AG20443 (cell line): ENCODE measurements around the gene ITIH2.
"Not testable (repeated sequence)": the region's sequence is repeated elsewhere in the genome, so short reads cannot be mapped to it uniquely, and the experiment has no call there.

Experiments used
- DNase-seq: peaks from one replicate; pipeline ENCODE4 v3.0.0; 2012; ENCODE audit warnings: low spot score, mixed read lengths

The ITIH2 gene

DNA sequence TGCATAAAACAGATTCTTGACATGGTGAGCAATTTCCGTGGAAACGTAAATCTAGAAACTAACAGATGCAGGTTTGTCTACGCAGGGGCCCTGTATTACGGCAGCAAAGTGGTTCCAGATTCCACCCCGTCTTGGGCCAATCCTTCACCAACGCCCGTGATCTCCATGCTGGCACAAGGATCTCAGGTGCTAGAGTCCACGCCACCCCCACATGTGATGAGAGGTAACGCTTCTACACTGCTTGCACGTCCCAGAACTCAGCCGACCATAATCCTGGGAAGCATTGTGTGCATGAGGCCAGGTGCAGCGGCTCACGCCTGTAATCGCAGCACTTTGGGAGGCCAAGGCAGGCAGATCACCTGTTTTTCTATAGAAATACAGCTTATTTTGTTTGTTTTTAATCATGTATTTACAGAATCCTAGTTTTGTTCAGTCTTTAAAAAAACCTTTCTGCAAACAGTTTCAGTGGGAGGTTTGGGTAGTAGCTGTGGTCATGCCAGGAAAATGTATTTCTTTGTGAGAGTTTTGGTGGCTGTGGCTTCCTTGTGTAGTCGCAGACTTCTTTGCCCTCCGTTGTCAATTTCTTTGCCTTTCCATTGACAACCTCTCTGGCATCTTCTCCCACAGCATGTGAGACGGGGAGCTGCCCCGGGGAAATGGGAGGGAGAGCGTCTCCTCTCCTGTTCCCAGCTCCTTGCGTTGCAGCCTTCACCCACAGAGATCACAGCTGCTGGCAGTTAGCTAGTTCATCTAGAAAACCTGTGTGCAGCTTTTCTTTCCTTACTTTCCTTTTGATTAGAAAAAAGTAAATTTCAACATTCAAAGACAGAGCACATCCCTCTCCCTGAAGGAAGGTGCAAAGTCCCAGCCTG is 35.7 kb downstream of the ITIH2 start:
- DNase-seq = no peak

DNA sequence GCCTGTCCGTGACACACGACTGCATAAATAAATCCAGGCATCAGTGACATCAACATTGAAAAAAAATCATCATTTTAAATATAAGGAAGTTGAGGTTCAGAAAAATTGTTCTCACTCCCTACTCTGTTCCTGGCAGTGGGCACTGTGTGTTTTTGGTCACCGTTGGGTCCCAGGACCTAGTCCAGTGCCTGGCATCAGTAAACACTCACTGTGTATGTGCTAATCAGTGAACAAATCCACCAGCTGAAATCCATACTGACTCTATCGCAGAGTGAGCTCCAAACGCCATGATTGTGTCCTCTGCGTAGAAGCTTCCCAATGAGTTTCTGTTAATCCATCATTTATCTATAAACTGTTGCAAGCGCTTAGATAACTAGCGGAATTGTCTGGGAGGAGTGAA is 41.2 kb downstream of the ITIH2 start:
- DNase-seq = no peak

DNA sequence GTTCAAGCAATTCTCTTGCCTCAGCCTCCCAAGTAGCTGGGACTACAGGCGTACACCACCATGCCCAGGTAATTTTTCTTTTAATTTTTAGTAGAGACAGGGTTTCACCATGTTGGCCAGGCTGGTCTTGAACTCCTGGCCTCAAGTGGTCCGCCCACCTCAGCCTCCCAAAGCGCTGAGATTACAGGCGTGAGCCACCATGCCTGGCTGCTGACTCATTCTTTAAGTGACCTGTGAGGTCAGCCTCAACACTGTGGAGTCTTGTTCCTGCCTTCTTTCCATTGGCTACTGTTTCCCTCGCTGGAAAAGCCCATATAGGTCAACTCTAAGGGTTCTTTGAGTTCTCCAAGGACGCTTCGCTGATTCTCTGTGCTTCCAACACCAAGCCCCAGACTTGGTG is 45.5 kb downstream of the ITIH2 start:
- DNase-seq = not testable (repeated sequence)

DNA sequence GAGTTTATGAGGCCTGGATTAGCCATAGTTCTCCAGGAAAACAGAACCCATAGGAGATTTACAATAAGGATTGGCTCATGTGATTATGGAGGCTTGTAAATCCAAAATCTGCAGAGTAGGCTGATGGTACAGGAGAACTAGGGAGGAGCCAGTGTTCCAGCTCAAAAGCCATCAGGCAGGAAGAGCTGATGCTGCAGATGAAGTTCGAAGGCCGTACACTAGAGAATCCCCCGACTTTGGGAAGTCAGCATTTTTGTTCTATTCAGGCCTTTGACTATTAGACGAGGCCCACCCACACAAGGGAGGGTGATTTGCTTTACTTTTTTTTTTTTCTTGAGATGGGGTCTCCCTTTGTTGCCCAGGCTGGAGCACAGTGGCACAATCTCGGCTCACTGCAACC is 47.1 kb downstream of the ITIH2 start:
- no peak for DNase-seq

DNA sequence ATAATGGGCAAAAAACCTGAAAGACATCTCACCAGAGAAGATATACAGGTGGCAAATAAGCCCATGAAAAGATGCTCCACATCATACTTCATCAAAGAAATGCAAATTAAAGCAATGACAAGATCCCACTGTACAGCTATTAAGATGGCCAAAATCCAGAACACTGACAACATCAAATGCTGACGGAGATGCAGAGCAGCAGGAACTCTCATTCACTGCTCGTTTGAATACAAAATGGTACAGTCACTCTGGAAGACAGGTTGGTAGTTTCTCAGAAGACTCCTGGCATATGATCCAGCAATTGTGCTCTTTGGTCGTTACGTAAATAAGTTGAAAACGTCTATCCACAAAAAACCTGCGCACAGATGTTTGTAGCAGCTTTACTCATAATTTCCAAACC is 49.1 kb downstream of the ITIH2 start:
- DNase-seq = no peak

DNA sequence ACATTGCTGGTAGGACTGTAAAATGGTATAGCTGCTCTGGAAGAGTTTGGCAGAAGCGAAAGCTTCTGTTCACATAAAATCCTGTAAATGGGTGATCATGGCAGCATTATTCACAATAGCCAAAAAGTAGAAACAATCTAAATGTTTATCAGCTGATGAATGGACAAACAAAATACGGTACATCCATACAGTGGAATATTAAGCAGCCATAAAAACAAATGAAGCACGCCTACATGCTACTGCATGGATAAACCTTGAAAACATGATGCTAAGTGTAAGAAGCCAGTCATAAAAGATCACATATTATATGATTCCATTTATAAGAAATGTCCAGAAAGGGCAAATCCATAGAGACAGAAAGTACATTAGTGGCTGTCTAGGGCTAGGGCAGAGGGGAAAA is 52.0 kb downstream of the ITIH2 start:
- no peak for DNase-seq

DNA sequence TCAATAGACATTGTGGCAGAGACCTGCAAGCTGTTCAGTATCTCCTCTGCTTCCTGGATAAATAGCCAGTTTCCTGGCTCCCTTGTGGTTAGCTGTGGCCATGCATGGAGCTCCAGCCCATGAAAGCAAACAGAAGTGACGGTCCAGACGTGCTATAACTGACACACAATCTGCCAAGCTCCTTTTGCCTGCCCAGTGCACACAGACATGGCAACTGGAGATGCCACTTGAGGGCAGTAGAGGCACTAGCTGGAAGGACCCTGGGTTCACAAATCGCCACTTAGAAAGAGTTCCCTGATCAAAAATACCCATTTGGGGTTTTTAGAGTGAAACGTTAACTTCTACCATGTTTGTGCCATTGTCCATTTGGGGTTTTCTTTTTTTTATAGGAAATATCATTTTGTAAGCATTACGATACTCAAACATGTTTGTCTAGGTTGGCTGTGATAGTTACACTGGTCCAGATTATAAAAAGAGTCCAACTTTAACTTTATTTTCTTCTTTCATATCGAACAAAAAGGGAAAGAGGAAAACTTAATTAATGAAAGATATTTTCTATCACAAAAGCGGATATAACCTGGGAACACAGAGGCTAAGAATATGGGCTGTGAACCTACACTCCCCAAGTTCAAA is 53.4 kb downstream of the ITIH2 start:
- DNase-seq = peak; percentile 45

DNA sequence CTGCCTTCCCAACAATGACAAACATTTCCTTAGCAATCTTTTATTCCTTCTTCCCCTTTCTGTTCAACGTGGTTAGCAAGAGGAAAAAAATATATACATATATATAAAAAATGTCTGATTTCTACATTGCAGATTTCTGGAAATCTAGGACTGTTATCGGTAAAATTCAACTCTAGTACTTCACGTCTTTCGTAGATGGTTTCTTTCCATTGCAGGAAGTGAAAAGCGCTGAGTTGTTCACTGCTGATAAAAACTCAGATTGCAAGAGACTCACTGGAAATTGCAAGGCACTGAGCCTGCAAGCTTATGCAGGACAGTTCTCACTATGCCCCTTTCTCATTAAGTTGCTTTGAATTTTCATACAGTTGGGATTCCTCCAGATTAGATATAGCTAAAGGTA is 60.8 kb downstream of the ITIH2 start:
- DNase-seq = no peak

DNA sequence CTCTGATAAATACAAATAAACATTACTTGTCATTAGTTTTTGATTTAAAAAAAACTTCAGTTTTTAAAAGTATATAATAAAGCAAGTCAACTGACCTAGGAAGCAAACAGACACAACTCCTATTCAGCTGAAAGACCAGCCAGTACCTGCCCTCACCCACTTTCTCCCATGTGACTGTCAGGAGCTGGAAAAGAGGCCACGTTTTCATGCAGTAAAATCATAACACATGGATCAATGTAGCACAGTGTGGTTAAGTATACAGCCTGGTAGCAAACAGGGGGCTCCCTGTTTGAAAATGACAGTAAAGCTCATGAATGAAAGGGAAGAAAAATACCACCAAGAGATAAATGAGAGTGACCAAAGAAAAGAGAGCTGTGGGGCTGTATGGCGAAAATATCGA is 63.1 kb downstream of the ITIH2 start:
- no peak for DNase-seq

DNA sequence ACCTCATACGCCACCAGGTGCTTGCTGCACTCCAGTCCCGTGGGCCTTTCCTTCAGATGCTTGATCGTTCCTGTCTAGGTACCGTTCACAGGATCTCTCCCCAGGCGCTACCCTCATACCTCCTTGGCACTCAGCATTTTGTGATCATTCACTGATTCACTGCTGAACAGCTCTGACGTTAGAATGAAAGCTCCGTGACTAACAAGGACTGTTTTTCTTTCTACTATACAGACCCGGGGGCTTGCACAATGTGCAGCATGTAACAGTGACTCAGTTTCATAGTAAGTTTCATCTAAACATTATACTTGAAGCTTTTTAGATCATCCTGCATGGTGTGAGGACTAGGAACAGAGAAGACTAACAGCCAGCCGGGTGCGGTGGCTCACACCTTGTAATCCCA is 64.1 kb downstream of the ITIH2 start:
- peak; percentile 14 for DNase-seq

DNA sequence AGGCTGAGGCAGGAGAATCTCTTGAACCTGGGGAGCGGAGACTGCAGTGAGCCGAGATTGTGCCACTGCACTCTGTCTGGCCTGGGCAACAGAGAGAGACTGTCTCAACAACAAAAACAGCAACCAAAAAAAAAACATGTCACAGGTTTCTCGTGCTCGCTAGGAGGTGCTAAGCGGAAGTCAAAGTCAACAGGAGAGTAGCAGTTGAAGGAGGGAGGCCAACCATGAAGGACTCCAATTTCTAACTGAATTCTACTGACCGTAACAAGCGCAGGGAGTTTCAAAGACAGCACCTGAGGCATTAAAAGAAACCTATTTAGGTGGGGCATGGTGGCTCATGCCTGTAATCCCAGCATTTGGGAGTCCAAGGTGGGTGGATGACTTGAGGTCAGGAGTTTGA is 65.3 kb downstream of the ITIH2 start:
- no peak for DNase-seq

DNA sequence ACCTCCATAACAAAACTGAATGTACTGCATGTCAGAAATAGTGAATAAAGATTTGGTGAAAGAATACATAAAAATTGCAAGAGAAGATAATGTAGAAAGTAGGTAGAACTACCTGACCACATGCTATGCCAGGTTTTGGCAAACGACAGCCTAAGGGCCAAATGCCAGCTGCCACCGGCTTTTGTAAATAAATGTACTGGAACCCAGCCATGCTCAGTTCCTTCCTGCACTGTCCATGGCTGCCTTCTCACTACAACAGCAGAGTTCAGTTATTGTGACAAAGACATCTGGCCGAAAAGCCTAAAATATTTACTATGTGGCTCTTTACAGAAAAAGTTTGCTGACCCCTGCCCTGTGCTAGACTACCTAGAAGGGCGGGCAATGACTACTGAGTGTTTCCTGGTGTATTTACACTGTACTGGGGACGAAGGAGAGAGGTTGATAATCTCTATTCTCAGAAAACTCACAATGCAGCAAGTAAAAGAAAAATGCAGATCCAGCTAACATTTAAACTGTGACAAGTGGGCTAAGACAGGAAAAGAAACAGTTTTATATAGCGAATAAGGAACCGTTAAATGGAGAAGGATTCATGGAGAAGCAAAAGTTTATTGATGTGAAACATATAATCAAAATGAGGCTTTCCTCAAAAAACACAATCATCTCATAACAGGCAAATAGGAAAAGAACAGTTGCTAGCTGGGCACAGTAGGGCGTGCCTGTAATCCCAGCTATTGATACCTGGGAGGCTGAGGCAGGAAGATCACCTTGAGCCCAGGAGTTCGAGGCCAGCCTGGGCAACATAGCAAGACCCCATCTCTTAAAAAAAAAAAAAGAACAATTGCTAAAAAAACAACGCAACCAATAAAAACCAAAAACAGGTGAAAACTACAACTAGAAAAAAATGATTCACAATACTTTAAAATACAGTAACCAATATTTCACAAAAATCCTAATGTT is 71.0 kb downstream of the ITIH2 start:
- DNase-seq = no peak

DNA sequence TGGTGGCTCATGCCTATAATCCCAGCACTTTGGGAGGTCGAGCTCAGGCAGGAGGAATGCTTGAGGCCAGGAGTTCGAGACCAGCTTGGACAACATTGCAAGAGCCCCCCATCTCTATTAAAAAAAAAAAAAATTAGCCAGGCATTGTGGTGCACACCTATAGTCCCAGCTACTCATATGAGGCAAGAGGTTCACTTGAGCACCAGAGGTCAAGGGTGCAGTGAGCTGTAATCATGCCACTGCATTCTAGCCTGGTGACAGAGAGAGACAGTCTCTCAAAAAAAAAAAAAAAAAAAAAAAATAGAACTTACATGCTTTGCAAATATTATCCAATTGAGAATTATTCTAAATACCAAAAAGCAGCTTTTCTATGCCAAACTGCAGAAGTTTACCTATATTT is 73.7 kb downstream of the ITIH2 start:
- DNase-seq = no peak

DNA sequence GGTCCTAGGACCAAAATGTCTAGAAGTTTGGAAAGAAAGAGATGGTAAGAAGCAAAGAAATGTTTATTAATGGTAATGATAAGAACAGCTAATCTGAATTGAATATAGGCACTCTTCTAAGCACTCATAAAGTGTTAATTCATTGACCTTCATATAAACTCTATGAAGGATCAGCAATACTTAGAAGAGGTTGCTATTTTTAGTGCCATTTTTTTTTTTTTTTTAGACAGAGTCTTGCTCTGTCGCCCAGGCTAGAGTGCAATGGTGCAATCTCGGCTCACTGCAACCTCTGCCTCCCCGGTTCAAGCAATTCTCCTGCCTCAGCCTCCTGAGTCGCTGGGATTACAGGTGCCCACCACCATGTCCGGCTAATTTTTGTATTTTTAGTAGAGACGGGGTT is 79.1 kb downstream of the ITIH2 start:
- not testable (repeated sequence) for DNase-seq

DNA sequence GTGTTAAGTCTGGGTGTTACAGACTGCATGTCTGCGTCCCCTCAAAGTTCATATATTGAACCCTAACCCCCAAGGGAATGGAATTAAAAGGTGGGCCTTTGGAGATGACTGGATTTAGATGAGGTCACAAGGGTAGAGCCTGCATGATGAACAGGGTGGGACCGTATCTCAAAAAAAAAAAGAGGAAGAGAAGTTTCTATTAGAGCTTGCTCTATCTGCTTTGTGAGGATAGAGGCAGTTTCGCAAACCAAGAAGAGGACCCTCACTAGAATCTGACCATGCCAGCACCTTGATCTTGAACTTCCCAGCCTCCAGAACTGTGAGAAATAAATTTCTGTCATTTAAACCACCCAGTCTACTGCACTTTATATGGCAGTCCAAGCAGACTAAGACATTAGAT is 83.3 kb downstream of the ITIH2 start:
- no peak for DNase-seq

DNA sequence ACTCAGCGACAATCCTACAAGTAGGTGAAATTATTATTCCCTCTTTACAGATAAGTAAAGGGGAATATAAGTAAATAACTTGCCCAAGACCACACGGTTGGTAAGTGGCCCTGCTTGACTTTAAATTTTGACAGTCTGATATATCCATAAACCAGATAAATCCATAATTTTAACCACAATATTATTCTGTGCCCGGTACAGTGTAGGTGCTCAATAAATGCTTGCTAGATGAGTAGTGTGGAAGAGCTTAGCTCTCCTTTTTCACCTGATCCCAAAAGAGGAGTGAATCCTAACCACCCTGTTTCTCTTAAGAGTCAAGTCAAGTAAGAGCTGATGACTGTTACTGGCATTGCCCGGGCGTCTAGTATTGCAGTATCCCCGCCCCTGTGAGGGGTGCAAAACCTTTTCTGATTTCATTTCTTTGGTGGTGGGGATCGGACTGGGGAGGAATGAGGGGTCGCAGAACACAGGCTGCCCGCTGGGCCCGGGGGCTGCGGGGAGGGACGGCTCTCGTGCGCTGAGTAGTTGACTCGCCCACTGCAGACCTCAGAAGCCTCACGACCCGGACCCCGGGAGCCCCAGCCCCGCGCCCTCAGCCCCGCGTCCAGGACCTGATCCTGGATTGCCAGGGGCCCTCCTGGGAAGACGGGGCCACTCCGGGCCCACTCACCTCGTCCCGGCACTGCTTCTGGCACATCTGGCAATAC is 84.2 kb downstream of the ITIH2 start:
- DNase-seq = peak; percentile 47

DNA sequence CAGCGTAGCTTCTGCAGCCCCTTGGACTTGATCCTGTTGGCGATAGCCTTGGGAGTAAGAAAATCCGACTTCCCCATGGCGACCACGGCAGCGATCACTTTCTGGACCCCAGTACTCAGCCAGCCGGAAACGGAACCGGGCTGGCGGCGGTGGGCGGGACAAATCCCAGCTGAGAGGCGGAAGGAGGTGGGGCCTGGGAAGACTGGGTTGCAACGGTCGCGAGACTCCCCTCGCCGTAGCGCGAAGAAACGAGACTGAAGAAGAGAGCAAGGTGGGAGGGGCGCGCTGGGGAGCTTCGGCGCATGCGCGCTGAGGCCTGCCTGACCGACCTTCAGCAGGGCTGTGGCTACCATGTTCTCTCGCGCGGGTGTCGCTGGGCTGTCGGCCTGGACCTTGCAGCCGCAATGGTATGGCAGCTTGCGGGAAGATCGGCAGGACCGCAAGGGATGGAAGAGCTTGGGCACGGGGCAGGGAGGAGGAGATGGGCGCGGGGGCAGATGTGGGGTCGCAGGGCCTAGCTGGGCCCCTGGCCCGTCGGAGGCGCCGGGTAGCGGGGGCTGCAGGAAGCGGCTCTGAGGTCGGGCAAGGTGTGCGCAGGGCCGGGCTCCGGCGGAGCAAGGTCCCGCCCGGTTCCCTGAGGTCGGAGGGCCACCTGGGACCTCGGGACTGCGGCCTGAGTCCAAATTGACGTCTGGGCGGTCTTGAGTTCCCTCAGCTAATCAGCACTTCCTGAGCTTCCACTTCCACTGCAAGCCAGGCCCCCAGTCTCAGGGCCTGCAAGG is 84.9 kb downstream of the ITIH2 start, which contains the start of the genes ATP5F1C and KIN:
ATP5F1C (plus strand) TSS at position 321 of the 782 bp plus-strand sequence; CDS start at position 352, 31 bp downstream.
KIN (minus strand) TSS at position 137 of the 782 bp plus-strand sequence; CDS start at position 77, 60 bp downstream.
- DNase-seq = peak; percentile 99

DNA sequence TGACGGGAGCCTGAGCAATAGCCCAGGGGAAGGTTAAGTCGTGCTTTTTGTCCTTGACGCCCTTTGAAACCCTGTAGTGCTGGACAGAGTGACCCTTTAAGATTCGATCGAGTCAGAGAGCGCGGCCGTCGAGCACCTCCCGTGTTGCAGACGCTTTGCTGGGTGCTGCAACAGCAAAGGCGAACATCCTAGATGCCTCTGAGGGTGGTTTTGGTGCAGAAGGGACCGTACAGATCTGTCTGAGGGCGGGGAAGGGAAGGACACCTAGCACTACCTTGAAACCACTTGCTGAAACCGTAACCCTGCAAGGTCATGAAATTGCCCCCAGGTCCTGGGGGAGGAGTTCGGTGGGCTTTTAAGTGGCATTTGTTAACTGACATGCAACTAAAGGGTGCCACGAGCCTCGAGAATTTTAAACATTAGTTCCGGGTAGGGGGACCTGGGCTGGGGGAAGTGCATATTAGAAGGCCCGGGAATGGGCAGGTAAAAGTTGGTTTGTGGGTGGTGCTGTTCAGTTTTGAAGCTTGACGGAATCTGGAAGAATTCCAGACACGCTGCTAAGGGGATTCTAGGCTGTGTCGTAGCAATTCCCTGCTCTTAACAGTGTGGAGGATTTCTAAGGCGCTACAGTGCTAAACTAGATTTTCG is 85.6 kb downstream of the ITIH2 start:
- no peak for DNase-seq

DNA sequence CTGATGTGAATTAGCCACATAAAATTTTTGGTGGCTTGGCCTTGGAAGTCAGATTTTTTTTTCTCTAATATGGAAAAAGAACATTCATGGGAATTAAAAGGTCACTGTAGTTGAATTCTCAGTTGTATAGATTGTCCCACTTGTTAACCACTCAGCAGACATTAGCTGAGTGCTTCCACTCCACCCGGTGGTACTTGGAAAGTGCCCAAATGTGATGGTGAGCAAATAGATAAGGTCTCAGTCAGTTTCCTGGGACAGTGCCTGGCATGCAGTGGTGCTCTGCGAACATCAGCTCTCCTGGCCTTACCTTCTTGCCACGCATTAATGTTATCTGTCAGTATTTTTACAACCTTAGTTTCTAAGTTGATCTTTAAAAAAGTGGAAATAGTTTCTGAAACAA is 86.3 kb downstream of the ITIH2 start:
- no peak for DNase-seq

DNA sequence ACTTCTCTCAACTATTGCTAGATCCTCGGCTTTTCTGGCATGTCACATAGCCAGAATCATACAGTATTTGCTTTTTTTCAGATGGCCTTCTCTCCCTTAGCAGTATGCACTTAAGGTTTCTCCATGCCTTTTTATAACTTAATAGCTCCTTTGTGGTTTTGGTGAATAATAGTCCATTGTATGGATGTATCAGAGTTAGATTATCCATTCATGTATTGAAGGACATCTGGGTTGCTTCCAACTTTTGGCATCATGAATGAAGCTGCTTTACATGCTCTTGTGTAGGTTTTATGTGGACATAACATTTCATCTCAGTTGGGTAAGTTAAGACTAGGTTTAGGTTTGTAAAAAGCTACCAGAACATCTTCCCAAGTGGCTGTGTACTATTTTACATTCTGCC is 89.4 kb downstream of the ITIH2 start:
- no peak for DNase-seq
